ENCODE results near the gene KCNJ14. TPM values are rescaled to one million over a fixed set of nuclear protein-coding genes. Genes with fewer than 3 reads are reported as not detected.
A peak's percentile ranks its signal among the peaks of the same experiment; 100 is the strongest.

Gene KCNJ14
- total and polyA plus RNA-seq, 2 experiments from 2014 or later: 0.48 to 0.97 TPM

- DNase-seq: peak; percentile 97
- Histone ChIP-seq H3K36me3 (ENCODE audit: low read depth) (peaks cover 15% of the 10 kb centered on the region), H3K4me2 (ENCODE audit: unreplicated experiment) (peak within 1 kb of the TSS; percentile 84), H4K20me1 (ENCODE audit: insufficient read depth) (no peaks in the 10 kb centered on the region), H3K27me3 (replicated peaks; ENCODE audit: insufficient read depth) (no peaks in the 10 kb centered on the region), H3K4me1 (ENCODE audit: insufficient read depth) (no peaks in the 10 kb centered on the region), H3K4me3 (peak within 1 kb of the TSS; percentile 95), H3K9ac (peak within 1 kb of the TSS; percentile 92), H3K9me3 (ENCODE audit: low read depth) (no peaks in the 10 kb centered on the region), H2AFZ (peak within 1 kb of the TSS; percentile 80), H3K27ac (peak within 1 kb of the TSS; percentile 81), H3K79me2 (ENCODE audit: insufficient read depth) (peaks cover 30% of the 10 kb centered on the region), H3F3A (ENCODE audit: insufficient read depth) (peaks cover 17% of the 10 kb centered on the region), H3K9me2 (ENCODE audit: insufficient read depth) (no peaks in the 10 kb centered on the region)
- 1% methylated on average over 61 of the region's 61 CpGs for WGBS, 2 experiments (ENCODE audit: low coverage in 1 of 2, low lambda C conversion rate in 2 of 2, missing lambda C conversion rate in 2 of 2)
- TF ChIP-seq EZH2 (IDR thresholded peaks at IDR 0.05; ENCODE audit: insufficient read depth, poor library complexity, severe bottlenecking) (no peak), EZH2phosphoT487 (IDR thresholded peaks at IDR 0.05; ENCODE audit: insufficient read depth, low read depth) (no peak)
- in situ Hi-C loops (cut with MboI): no loop called here
Observed at GRCh38 chr19:48445606-48446481, 9.5 kb upstream of the KCNJ14 start, which contains the start of gene GRWD1. Gene GRWD1, plus strand, starts transcription at chr19:48445983. Its CDS starts 23 bp downstream, at chr19:48446006.

DNA sequence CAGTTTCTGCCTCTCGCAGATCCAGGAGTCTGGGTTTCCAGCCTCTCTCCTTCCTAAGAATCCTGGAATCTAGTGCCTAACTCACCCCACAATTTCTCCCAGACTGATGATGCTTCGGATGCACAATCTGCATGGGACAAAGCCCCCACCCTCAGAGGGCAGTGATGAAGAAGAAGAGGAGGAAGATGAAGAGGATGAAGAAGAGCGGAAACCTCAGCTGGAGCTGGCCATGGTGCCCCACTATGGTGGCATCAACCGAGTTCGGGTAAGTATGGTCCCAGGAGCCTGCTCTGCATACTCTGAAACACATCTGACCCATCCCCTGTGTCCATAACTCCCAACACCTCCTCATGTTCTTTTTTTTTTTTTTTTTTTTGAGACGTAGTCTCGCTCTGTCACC, 8.8 kb upstream of the KCNJ14 start:
- in situ Hi-C loops (cut with MboI): no loop called here

DNA sequence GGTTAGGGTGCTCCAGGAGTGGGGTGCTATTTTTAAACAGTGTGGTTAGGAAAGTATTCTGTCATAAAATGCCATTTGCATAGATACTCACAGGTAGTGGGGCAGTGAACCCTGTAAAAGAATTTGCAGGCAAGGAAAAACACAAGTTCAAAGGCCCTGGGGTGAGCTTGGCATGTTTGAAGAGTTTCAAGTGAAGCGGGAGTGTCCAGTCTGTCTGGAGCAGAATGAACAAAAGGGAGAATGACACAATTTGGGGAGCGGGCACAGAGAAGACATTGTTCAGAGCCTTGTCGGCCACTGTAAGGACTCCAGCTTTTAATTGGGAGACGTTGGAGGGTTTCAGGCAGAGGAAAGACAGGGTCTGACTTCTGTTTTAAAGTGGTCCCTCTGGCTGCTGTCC, 6.8 kb upstream of the KCNJ14 start:
- H3K79me2 ChIP-seq (ENCODE audit: insufficient read depth): peaks cover 30% of the 10 kb centered on the region
- DNase-seq: no peak
- in situ Hi-C loops (cut with MboI): no loop called here

More for the DNA sequence above, 8.8 kb upstream of the KCNJ14 start:
- TF ChIP-seq EZH2phosphoT487 (IDR thresholded peaks at IDR 0.05; ENCODE audit: insufficient read depth, low read depth): no peak
- TF ChIP-seq EZH2 (IDR thresholded peaks at IDR 0.05; ENCODE audit: insufficient read depth, poor library complexity, severe bottlenecking): no peak
- Histone ChIP-seq H4K20me1 (ENCODE audit: insufficient read depth) (no peaks in the 10 kb centered on the region), H3K9me3 (ENCODE audit: low read depth) (no peaks in the 10 kb centered on the region), H3K27me3 (replicated peaks; ENCODE audit: insufficient read depth) (no peaks in the 10 kb centered on the region), H3K4me1 (ENCODE audit: insufficient read depth) (no peaks in the 10 kb centered on the region), H3K4me2 (ENCODE audit: unreplicated experiment) (peak overlapping the region; percentile 84), H3K36me3 (ENCODE audit: low read depth) (peaks cover 15% of the 10 kb centered on the region), H3K9me2 (ENCODE audit: insufficient read depth) (no peaks in the 10 kb centered on the region), H2AFZ (no peak overlapping the region), H3K27ac (peak overlapping the region; percentile 81; the same call in 1 of the 2 replicates), H3K9ac (peak overlapping the region; percentile 92), H3K4me3 (peak overlapping the region; percentile 95), H3F3A (ENCODE audit: insufficient read depth) (peaks cover 17% of the 10 kb centered on the region), H3K79me2 (ENCODE audit: insufficient read depth) (peaks cover 30% of the 10 kb centered on the region)
- DNase-seq: no peak
- 83 to 85% methylated on average over 5 to 7 of the region's 7 CpGs for WGBS, 2 experiments (ENCODE audit: low coverage in 1 of 2, low lambda C conversion rate in 2 of 2, missing lambda C conversion rate in 2 of 2)

DNA sequence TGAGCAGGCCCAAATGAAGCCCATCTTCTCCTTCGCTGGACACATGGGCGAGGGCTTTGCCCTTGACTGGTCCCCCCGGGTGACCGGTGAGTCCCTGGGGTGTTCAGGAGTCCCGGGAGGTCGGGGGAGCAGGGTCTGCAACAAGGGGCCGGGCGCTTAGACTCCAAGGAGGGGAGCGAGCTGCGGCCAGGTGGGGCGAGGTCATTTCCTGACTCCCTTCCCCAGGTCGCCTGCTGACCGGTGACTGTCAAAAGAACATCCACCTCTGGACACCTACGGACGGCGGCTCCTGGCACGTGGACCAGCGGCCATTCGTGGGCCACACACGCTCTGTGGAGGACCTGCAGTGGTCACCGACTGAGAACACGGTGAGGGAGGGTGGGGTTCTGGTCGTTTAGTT, 4.9 kb upstream of the KCNJ14 start:
- Histone ChIP-seq H3K27me3 (replicated peaks; ENCODE audit: insufficient read depth) (no peaks in the 10 kb centered on the region), H3K79me2 (ENCODE audit: insufficient read depth) (peaks cover 30% of the 10 kb centered on the region), H3K9me3 (ENCODE audit: low read depth) (no peaks in the 10 kb centered on the region), H3F3A (ENCODE audit: insufficient read depth) (0 out of 2 replicates have a peak, but pooled peaks cover under 1% of the 10 kb centered on the region), H3K9ac (no peak overlapping the region), H3K4me3 (no peak overlapping the region), H3K36me3 (ENCODE audit: low read depth) (peaks cover 15% of the 10 kb centered on the region), H2AFZ (no peak overlapping the region), H4K20me1 (ENCODE audit: insufficient read depth) (no peaks in the 10 kb centered on the region), H3K4me2 (ENCODE audit: unreplicated experiment) (no peak overlapping the region), H3K9me2 (ENCODE audit: insufficient read depth) (no peaks in the 10 kb centered on the region), H3K4me1 (ENCODE audit: insufficient read depth) (no peaks in the 10 kb centered on the region), H3K27ac (no peak overlapping the region)
- in situ Hi-C loops (cut with MboI): no loop called here
- 90% methylated on average over 22 to 23 of the region's 23 CpGs for WGBS, 2 experiments (ENCODE audit: low coverage in 1 of 2, low lambda C conversion rate in 2 of 2, missing lambda C conversion rate in 2 of 2)
- no peak for DNase-seq
- TF ChIP-seq EZH2 (IDR thresholded peaks at IDR 0.05; ENCODE audit: insufficient read depth, poor library complexity, severe bottlenecking) (no peak), EZH2phosphoT487 (IDR thresholded peaks at IDR 0.05; ENCODE audit: insufficient read depth, low read depth) (no peak)

More for the DNA sequence above, 6.8 kb upstream of the KCNJ14 start:
- WGBS, 2 experiments (ENCODE audit: low coverage in 1 of 2, low lambda C conversion rate in 2 of 2, missing lambda C conversion rate in 2 of 2): 74 to 84% methylated on average over 4 of the region's 4 CpGs
- Histone ChIP-seq H3K27ac (no peak overlapping the region), H3K4me1 (ENCODE audit: insufficient read depth) (no peaks in the 10 kb centered on the region), H3K4me3 (no peak overlapping the region), H3K4me2 (ENCODE audit: unreplicated experiment) (no peak overlapping the region), H2AFZ (no peak overlapping the region), H4K20me1 (ENCODE audit: insufficient read depth) (no peaks in the 10 kb centered on the region), H3F3A (ENCODE audit: insufficient read depth) (peaks cover 17% of the 10 kb centered on the region), H3K27me3 (replicated peaks; ENCODE audit: insufficient read depth) (no peaks in the 10 kb centered on the region), H3K36me3 (ENCODE audit: low read depth) (peaks cover 15% of the 10 kb centered on the region), H3K9me2 (ENCODE audit: insufficient read depth) (no peaks in the 10 kb centered on the region), H3K9ac (no peak overlapping the region), H3K9me3 (ENCODE audit: low read depth) (no peaks in the 10 kb centered on the region)
- TF ChIP-seq EZH2phosphoT487 (IDR thresholded peaks at IDR 0.05; ENCODE audit: insufficient read depth, low read depth): no peak
- TF ChIP-seq EZH2 (IDR thresholded peaks at IDR 0.05; ENCODE audit: insufficient read depth, poor library complexity, severe bottlenecking): no peak
